Right lobe of liver (tissue), 6 donors: ENCODE data around the gene TARDBP. TPM values are rescaled to one million over a fixed set of nuclear protein-coding genes. Genes with fewer than 3 reads are reported as not detected.
"Not testable (repeated sequence)": the region's sequence is repeated elsewhere in the genome, so short reads cannot be mapped to it uniquely, and the experiment has no call there.

Source experiments
- ATAC-seq, 4 donors: fragments of 200-7000 bp; cut with Tn5 transposase; one replicate each; pipeline ENCODE4 v1.9.1; 2020; ENCODE audit warnings: mild to moderate bottlenecking in 4 of 4, moderate library complexity in 4 of 4
- DNase-seq, 3 donors: peaks; one replicate each; pipeline ENCODE4 v3.0.0-alpha.2; 2020
- H3K27ac ChIP-seq, 3 donors: fragments of 200-600 bp; one replicate each; pipeline ENCODE4 v1.8.0; 2022
- H3K27me3 ChIP-seq, 2 donors: fragments of 200-600 bp; one replicate each; pipeline ENCODE4 v1.8.0; 2022
- H3K36me3 ChIP-seq, 4 donors: fragments of 200-600 bp; sonication (generic) in 1 of 4; one replicate each; pipeline versions ENCODE4 v1.5.1 to v1.8.0; 2017 to 2022; ENCODE audit warnings: control low read depth in 1 of 4
- H3K4me1 ChIP-seq, 4 donors: fragments of 200-600 bp; sonication (generic) in 1 of 4; one replicate each; pipeline versions ENCODE4 v1.5.1 to v1.8.0; 2017 to 2022; ENCODE audit warnings: control low read depth in 1 of 4
- H3K4me3 ChIP-seq, 3 donors: fragments of 200-600 bp; one replicate each; pipeline ENCODE4 v1.8.0; 2022
- H3K9me3 ChIP-seq, 4 donors: fragments of 200-600 bp; sonication (generic) in 1 of 4; one replicate each; pipeline versions ENCODE4 v1.5.1 to v1.8.0; 2017 to 2022; ENCODE audit warnings: control low read depth in 1 of 4
- POLR2A ChIP-seq: fragments of 450-650 bp; IDR thresholded peaks from one replicate; pipeline ENCODE4 v1.6.1; 2017; ENCODE audit warnings: antibody characterized with exemption, mild to moderate bottlenecking
- WGBS: methylation state at CpG from one replicate; pipeline ENCODE4 v1.1.6; 2018; ENCODE audit warnings: low coverage, low lambda C conversion rate; ENCODE audit not compliant: insufficient coverage; ENCODE audit errors: missing lambda C conversion rate; 5-methylcytosine and 5-hydroxymethylcytosine counted together
- intact Hi-C, 2 donors: fragments of 100-400 bp; cut with DNase I; formaldehyde crosslinking; loops; one replicate each; pipeline versions ENCODE4 v1.11.2 to v1.14.1; 2022
- total RNA-seq, 6 experiments: library from RNA; depleted of rRNA in 2 of 6; stranded (reverse); fragments of >200 nt in 2 of 6; fragmentation: NEBNext Ultra II Directional in 3 of 6; extraction: Animal tissue kit (Norgen Biotek cat#: 25700) in 3 of 6; gene quantifications; one replicate each; pipeline versions ENCODE4 v1.1.0 to v1.2.4, GENCODE V29; 2016 to 2023
- TF ChIP-seq, protein P1 (sequence below), 4 donors: fragments of 200-600 bp in 3 of 4; fragments of 450-650 bp in 1 of 4; IDR thresholded peaks; one replicate each; pipeline versions ENCODE4 v1.5.1 to v1.8.0; 2016 to 2022; ENCODE audit warnings: antibody characterized with exemption in 4 of 4, mild to moderate bottlenecking in 2 of 4
- donor health status: DM: no; HTN: yes; CAD: no.
- donor health status: DM: no; HTN: no; CAD: no.
- donor health status: DM: no; HTN: no; CAD: no.
- donor health status: DM: no; HTN: yes; CAD: no.
- donor health status: DM: no; HTN: yes; CAD: no.

The TARDBP gene
- total RNA-seq, 6 experiments from 2014 or later = 57.2 to 84.4 (median 73.8) TPM

DNA sequence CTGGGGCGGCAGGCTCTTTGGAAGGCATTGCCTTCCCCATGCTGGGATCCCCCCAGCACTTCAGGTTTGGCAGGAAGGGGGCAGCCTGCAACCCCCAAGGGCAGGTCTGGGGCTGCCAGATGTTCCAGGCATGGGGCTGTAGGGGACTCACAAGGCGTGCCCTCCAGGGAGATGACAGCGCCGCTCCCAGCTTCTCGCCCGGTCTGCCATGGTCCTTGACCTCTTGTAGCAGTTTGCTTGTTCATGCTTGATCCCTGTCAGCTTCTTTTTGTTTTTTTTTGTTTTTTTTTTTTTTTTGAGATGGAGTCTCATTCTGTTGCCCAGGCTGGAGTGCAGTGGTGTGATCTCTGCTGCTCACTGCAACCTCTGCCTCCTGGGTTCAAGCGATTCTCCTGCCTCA, 21.6 kb upstream of the TARDBP start:
- H3K27ac ChIP-seq = no peak overlapping the region
- H3K4me1 ChIP-seq = no peaks in the 10 kb centered on the region
- no peaks in the 10 kb centered on the region for H3K27me3 ChIP-seq
- TF ChIP-seq, protein P1, sequence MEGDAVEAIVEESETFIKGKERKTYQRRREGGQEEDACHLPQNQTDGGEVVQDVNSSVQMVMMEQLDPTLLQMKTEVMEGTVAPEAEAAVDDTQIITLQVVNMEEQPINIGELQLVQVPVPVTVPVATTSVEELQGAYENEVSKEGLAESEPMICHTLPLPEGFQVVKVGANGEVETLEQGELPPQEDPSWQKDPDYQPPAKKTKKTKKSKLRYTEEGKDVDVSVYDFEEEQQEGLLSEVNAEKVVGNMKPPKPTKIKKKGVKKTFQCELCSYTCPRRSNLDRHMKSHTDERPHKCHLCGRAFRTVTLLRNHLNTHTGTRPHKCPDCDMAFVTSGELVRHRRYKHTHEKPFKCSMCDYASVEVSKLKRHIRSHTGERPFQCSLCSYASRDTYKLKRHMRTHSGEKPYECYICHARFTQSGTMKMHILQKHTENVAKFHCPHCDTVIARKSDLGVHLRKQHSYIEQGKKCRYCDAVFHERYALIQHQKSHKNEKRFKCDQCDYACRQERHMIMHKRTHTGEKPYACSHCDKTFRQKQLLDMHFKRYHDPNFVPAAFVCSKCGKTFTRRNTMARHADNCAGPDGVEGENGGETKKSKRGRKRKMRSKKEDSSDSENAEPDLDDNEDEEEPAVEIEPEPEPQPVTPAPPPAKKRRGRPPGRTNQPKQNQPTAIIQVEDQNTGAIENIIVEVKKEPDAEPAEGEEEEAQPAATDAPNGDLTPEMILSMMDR (IDR thresholded peaks at IDR 0.05) = no peak
- TF ChIP-seq POLR2A = no peak
- no peak overlapping the region for H3K4me3 ChIP-seq
- intact Hi-C loops = no loop called here
- DNase-seq (no peak), ATAC-seq (no peak)
- 80% methylated on average over 1 of the region's 7 CpGs for WGBS
- H3K36me3 ChIP-seq = no peaks in the 10 kb centered on the region
- H3K9me3 ChIP-seq = no peaks in the 10 kb centered on the region

DNA sequence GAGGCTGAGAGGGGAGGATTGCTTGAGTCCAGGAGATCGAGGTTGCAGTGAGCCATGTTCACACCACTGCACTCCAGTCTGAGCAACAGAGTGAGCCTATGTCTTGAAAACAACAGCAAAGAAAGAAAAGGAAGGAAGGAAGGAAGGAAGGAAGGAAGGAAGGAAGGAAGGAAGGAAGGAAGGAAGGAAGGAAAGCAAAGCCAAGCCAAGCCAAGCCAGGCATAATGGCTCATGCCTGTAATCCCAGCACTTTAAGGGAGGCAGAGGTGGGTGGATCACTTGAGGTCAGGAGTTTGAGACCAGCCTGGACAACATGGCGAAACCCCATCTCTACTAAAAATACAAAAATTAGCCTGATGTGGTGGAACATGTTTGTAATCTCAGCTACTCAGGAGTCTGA, 20.4 kb upstream of the TARDBP start:
- DNase-seq, H3K36me3 ChIP-seq, ATAC-seq, H3K9me3 ChIP-seq, H3K4me1 ChIP-seq, H3K27me3 ChIP-seq, intact Hi-C loops, H3K4me3 ChIP-seq, H3K27ac ChIP-seq: not testable (repeated sequence)
- WGBS = 91% methylated on average over 2 of the region's 2 CpGs

DNA sequence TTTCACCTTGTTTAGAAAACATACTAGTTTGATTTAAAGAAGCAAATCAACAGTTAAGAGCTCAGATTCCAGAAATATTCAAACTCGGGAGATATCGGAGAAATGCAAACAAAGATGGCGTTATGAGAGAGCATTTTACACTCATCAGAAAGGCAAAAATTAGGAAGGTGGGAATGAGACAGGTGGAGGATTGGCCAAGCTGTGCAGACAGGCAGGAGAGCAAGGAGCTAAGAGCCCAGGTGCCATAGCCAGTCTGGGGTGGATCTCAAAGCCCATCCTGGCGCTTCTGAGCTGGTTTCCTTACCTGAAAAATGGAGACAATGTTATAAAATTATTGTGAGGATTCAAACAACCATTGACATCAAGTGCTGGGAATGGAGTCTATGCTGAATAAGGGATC, 19.6 kb upstream of the TARDBP start:
- no peak for DNase-seq
- no peaks in the 10 kb centered on the region for H3K36me3 ChIP-seq
- no peaks in the 10 kb centered on the region for H3K9me3 ChIP-seq
- TF ChIP-seq, protein P1 (IDR thresholded peaks at IDR 0.05) = no peak
- TF ChIP-seq POLR2A = no peak
- ATAC-seq = no peak
- intact Hi-C loops = no loop called here
- H3K27me3 ChIP-seq = no peaks in the 10 kb centered on the region
- no peaks in the 10 kb centered on the region for H3K4me1 ChIP-seq
- no peak overlapping the region for H3K27ac ChIP-seq
- 86% methylated on average over 3 of the region's 4 CpGs for WGBS
- H3K4me3 ChIP-seq = no peak overlapping the region

DNA sequence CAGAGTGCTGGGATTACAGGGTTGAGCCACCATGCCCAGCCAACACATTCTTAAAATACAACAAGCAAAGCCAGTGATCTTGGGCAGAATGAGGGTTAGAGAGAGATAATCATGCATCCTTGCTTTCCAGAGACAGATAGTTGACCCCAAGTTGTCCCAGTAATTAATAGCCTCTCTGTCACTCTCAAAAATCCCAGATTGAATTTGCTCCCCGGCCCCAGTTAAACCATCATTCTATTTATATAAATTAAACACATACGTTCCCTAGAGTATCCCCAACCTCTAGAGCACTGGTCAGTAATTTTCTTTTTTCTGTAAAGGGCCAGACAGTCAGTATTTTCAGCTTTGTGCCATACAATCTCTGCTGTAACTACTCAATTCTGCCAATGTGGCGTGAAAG, 16.4 kb upstream of the TARDBP start:
- intact Hi-C loops = no loop called here
- Histone ChIP-seq H3K4me3 (no peak overlapping the region), H3K27ac (no peak overlapping the region), H3K36me3 (no peaks in the 10 kb centered on the region), H3K9me3 (no peaks in the 10 kb centered on the region), H3K4me1 (no peaks in the 10 kb centered on the region), H3K27me3 (no peaks in the 10 kb centered on the region)
- no peak for TF ChIP-seq POLR2A
- TF ChIP-seq, protein P1 (IDR thresholded peaks at IDR 0.05) = no peak
- ATAC-seq = no peak
- no peak for DNase-seq
- WGBS = 82% methylated on average over 3 of the region's 3 CpGs

DNA sequence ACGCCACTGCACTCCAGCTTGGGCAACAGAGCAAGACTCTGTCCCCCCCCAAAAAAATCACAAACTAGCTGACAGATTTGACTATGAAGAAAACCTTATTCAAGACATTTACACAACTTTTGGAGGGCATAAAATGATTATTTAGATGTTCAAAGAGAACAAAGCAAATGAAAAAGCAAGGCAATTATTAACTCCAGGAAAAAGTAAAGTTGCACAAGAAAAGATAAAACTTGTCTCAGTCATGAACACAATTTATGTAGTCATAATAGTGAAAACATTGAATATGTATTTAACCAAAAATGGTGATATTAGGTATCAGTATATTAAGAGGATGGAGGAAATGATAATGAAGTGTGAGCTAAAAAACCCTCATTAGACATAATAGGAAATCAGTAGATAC, 11.9 kb upstream of the TARDBP start:
- Histone ChIP-seq H3K9me3 (no peaks in the 10 kb centered on the region), H3K36me3 (no peaks in the 10 kb centered on the region), H3K4me3 (no peak overlapping the region), H3K27ac (no peak overlapping the region), H3K27me3 (no peaks in the 10 kb centered on the region), H3K4me1 (no peaks in the 10 kb centered on the region)
- WGBS = 100% methylated on average over 1 of the region's 1 CpG
- intact Hi-C loops = no loop called here
- no peak for ATAC-seq
- TF ChIP-seq, protein P1 (IDR thresholded peaks at IDR 0.05) = no peak
- no peak for TF ChIP-seq POLR2A
- DNase-seq = no peak
